Measurements from ENCODE around the gene MCMBP. TPM values are rescaled to one million over a fixed set of nuclear protein-coding genes. Genes with fewer than 3 reads are reported as not detected.
"Not testable (repeated sequence)": the region's sequence is repeated elsewhere in the genome, so short reads cannot be mapped to it uniquely, and the experiment has no call there.

MCMBP gene, protein sequence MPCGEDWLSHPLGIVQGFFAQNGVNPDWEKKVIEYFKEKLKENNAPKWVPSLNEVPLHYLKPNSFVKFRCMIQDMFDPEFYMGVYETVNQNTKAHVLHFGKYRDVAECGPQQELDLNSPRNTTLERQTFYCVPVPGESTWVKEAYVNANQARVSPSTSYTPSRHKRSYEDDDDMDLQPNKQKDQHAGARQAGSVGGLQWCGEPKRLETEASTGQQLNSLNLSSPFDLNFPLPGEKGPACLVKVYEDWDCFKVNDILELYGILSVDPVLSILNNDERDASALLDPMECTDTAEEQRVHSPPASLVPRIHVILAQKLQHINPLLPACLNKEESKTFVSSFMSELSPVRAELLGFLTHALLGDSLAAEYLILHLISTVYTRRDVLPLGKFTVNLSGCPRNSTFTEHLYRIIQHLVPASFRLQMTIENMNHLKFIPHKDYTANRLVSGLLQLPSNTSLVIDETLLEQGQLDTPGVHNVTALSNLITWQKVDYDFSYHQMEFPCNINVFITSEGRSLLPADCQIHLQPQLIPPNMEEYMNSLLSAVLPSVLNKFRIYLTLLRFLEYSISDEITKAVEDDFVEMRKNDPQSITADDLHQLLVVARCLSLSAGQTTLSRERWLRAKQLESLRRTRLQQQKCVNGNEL
- 52.1 TPM for total RNA-seq

GRCh38 chr10:119872610-119872859, at the start of gene MCMBP:
TSS of gene MCMBP (minus strand) at chr10:119872843. CDS start at chr10:119872584, 259 bp downstream.
- no peak for ATAC-seq
- intact Hi-C loops (cut with DNase I): no loop called here
- no peak for DNase-seq (ENCODE audit: low spot score)

GRCh38 chr10:119919826-119920225, 47.2 kb upstream of the MCMBP start:
- ATAC-seq: no peak
- no peak for DNase-seq (ENCODE audit: low spot score)
- intact Hi-C loops (cut with DNase I): no loop called here

DNA sequence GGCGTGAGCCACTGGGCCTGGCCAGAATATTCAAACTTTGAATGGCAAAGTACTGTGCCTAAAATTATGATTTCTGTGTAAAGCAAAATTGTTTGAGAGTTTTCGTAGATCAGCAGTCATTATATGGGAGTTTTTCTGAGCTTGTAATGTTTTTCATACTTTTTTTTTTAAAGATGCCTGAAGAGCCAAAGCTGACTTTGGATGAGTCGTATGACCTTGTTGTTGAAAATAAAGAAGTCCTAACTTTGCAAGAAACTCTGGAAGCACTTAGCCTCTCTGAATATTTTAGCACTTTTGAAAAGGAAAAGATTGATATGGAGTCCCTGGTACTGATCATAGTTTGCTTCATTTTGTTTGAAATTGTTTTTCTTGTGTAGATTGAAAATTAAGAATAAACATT, 46.6 kb upstream of the MCMBP start:
- no peak for ATAC-seq

GRCh38 chr10:119917777-119918176, 45.1 kb upstream of the MCMBP start:
- intact Hi-C loops (cut with DNase I): no loop called here
- DNase-seq (ENCODE audit: low spot score): no peak
- no peak for ATAC-seq

More for the DNA sequence above, 46.6 kb upstream of the MCMBP start:
- DNase-seq (ENCODE audit: low spot score): no peak
- intact Hi-C loops (cut with DNase I): no loop called here

DNA sequence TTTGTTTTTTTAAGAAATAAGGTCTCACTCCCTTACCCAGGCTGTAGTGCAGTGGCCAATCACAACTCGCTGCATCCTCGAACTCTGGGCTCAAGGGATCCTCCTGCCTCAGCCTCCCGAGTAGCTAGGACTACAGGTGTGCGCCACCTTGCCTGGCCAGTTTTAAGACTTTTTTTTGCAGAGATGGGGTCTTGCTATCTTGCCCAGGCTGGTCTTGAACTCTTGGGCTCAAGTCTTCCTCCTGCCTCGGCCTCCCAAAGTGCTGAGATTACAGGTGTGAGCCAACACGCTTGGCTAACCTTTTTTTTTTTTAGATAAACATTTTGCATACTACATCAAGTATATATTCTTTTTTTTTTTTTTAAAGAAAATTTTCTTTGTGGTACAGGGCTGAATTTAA, 38.0 kb upstream of the MCMBP start:
- no peak for DNase-seq (ENCODE audit: low spot score)
- intact Hi-C loops (cut with DNase I): no loop called here
- no peak for ATAC-seq

DNA sequence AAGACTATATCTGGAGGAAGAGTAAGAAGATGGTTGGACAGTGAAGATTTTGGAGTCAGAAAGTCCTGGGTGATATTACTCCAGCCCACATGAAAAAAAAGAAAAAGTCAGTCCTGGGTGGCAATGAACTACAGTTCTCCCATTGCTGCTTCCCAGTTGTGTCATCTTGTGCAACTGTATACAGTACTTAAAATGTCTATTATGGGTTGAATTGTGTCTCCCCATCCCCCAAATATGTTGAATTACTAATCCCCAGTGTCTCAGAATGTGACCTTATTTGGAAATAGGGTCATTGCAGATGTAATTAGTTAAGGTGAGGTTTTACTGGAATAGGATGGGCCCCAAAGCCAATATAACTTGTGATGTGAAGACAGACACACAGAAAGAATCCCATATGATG, 35.5 kb upstream of the MCMBP start:
- ATAC-seq: no peak
- intact Hi-C loops (cut with DNase I): no loop called here
- DNase-seq (ENCODE audit: low spot score): no peak

- intact Hi-C loops (cut with DNase I); ATAC-seq; DNase-seq (ENCODE audit: low spot score): not testable (repeated sequence)
Measured at GRCh38 chr10:119907695-119908094, 35.1 kb upstream of the MCMBP start.

GRCh38 chr10:119903946-119904666, 31.5 kb upstream of the MCMBP start:
- no peak for ATAC-seq
- intact Hi-C loops (cut with DNase I): no loop called here
- DNase-seq (ENCODE audit: low spot score): no peak

DNA sequence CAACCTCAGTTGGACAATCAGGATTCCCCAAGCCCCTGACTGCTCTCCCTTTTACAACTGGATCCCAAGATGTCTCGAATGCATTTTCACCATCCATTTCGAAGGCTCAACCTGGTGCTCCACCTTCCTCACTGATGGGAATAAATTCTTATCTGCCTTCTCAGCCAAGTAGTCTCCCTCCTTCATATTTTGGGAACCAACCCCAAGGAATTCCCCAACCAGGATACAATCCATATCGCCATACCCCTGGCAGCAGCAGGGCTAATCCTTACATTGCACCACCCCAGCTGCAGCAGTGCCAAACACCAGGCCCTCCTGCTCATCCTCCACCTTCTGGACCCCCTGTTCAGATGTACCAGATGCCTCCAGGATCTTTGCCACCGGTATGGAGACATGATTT, 25.9 kb upstream of the MCMBP start:
- DNase-seq (ENCODE audit: low spot score) (no peak), ATAC-seq (no peak)
- intact Hi-C loops (cut with DNase I): no loop called here

DNA sequence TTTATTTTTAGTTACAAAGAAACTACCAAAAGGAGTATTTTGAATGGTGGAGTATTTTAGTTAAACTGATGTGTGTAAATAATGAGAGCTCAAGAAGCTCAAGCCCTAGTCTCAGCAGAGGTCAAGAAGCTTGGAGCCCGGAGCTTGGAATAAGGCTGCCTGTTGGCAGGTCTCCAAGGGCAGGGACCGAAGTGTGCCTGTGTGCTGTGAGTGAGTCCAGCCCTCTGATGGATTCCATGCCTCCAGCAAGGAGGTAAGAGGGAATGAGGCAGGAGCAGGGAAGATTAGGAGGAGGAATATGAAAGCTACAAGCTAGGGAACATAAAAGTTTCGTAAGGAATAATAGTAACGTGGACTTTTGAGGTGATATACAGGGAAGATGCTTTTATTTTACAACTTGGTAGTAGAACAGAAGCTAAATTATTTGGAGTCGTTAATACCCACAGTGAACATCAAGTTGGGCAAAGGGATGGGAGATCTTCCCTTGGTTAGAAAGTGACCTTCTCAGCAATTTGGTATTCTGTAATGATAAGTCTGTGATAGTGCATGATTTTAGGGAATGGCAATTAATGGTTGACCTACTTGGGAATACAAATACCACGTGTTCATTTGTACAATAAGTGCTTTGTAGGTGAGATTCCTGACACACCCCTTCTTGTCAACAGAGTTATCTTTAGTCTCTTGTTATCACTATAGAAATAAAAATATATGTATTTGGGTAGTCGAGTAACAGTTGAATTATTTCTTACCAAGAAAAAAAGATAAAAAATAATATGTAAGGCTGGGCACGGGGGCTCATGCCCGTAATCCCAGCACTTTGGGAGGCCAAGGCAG, 24.5 kb upstream of the MCMBP start:
- DNase-seq (ENCODE audit: low spot score) (no peak), ATAC-seq (no peak)
- intact Hi-C loops (cut with DNase I): no loop called here

- no peak for DNase-seq (ENCODE audit: low spot score)
- no peak for ATAC-seq
- intact Hi-C loops (cut with DNase I): no loop called here
Measured at GRCh38 chr10:119896061-119896655, 23.5 kb upstream of the MCMBP start.

GRCh38 chr10:119893845-119894427, 21.3 kb upstream of the MCMBP start:
- ATAC-seq (no peak), DNase-seq (ENCODE audit: low spot score) (no peak)
- intact Hi-C loops (cut with DNase I): no loop called here

DNA sequence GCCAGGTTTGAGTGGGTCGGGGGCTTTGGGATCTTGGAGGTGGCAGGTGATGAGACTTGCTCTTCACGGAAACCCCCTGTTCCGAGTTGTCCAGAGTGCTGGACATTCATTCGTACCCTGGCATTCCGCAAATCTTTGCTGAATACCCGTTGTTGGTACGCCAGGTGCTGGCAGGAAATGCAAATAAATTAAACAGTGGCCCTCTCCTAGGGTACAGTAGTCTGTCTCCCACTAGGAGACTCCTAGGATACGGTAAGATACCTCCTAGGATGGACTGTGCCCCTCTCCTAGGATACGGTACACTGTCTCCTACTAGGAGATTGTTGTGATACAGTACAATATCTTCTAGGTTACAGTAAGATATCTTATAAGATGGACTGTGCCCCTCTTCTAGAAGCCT, 20.4 kb upstream of the MCMBP start:
- intact Hi-C loops (cut with DNase I): no loop called here
- ATAC-seq (peak; percentile 7), DNase-seq (ENCODE audit: low spot score) (no peak)

- peak; percentile 100 for ATAC-seq
- intact Hi-C loops (cut with DNase I): no loop called here
- DNase-seq (ENCODE audit: low spot score): peak; percentile 97
Measured at GRCh38 chr10:119892188-119893065, 19.8 kb upstream of the MCMBP start, which contains the start of gene SEC23IP. TSS of gene SEC23IP (plus strand) at chr10:119892730. CDS start at chr10:119892783, 53 bp downstream.

DNA sequence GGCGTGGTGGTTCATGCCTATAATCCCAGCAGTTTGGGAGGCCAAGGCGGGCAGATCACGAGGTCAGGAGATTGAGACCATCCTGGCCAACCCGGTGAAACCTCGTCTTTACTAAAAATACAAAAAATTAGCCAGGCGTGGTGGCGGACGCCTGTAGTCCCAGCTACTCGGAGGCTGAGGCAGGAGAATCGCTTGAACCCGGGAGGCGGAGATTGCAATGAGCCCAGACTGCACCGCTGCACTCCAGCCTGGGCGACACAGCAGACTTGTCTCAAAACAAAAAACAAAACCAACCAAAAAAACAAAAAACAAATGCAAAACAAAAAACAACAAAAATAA, 19.2 kb upstream of the MCMBP start:
- DNase-seq (ENCODE audit: low spot score); ATAC-seq; intact Hi-C loops (cut with DNase I): not testable (repeated sequence)

DNA sequence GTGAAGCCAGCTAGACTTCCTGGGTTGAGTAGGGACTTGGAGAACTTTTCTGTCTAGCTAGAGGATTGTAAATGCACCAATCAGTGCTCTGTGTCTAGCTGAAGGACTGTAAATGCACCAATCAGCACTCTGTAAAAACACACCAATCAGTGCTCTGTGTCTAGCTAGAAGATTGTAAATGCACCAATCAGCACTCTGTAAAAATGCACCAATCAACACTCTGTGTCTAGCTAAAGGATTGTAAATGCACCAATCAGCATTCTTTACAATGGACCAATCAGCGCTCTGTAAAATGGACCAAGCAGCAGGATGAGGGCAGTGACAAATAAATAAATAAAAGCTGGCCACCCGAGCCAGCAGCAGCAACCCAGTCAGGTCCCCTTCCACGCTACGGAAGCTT, 17.7 kb upstream of the MCMBP start:
- DNase-seq (ENCODE audit: low spot score); ATAC-seq; intact Hi-C loops (cut with DNase I): not testable (repeated sequence)

DNA sequence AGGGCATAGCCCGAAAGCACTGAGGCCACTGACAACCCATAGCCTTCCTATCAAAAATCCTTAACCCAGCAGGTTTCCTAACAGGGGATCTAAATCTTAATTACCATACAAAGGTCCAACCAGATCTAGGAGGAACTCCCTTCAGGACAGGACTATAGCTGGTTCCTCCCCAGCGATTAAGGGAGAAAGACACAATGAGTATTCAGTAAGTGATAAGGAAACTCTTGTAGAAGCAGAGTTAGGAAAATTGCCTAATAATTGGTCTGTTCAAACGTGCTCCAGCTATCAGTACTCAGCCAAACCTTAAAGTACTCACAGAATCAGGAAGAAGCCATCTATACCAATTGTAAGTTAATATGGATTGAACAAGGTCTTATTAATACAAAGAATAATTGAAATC, 16.6 kb upstream of the MCMBP start:
- ATAC-seq; intact Hi-C loops (cut with DNase I): not testable (repeated sequence)

DNA sequence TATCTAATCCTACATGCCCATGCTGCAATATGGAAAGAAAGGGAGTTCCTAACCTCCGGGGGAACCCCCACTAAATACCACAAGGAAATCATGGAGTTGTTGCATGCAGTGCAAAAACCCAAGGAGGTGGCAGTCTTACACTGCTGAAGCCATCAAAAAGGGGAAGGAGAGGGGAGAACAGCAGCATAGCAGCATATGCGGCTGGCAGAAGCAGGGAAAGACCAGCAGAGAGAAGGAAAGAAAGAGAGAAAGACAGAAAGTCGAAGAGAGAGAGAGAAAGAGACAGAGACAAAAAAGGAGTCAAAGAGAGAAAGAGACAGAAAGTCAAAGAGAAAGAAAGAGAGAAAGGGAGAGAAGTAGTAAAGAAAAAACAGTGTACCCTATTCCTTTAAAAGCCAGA, 16.1 kb upstream of the MCMBP start:
- DNase-seq (ENCODE audit: low spot score); intact Hi-C loops (cut with DNase I); ATAC-seq: not testable (repeated sequence)

More for the DNA sequence above, 16.6 kb upstream of the MCMBP start:
- not testable (repeated sequence) for DNase-seq (ENCODE audit: low spot score)
